ENCODE measurements around the gene SLC39A9.

DNA sequence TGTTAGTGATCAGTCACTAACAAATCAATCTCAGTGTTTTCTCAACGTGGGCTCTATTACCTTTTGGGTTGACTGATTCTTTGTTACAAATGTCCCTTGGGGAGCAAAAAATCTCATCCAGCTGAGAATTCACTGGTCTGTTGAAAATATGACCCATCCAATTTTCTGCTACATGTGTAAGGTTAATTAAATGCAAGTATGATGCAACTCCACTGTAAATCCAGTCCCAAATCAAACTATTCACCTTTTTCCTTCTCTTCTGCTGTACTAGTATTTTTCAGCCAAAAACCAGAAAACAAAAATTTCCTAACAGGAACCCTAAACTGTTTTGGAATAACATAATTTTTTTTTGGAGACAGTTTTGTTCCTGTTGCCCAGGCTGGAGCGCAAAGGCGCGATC, 2.6 kb upstream of the SLC39A9 start:
- TF ChIP-seq, protein P1, sequence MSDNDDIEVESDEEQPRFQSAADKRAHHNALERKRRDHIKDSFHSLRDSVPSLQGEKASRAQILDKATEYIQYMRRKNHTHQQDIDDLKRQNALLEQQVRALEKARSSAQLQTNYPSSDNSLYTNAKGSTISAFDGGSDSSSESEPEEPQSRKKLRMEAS (IDR thresholded peaks at IDR 0.05; ENCODE audit: low read depth, low read length) = no peak
- TF ChIP-seq, protein P2, sequence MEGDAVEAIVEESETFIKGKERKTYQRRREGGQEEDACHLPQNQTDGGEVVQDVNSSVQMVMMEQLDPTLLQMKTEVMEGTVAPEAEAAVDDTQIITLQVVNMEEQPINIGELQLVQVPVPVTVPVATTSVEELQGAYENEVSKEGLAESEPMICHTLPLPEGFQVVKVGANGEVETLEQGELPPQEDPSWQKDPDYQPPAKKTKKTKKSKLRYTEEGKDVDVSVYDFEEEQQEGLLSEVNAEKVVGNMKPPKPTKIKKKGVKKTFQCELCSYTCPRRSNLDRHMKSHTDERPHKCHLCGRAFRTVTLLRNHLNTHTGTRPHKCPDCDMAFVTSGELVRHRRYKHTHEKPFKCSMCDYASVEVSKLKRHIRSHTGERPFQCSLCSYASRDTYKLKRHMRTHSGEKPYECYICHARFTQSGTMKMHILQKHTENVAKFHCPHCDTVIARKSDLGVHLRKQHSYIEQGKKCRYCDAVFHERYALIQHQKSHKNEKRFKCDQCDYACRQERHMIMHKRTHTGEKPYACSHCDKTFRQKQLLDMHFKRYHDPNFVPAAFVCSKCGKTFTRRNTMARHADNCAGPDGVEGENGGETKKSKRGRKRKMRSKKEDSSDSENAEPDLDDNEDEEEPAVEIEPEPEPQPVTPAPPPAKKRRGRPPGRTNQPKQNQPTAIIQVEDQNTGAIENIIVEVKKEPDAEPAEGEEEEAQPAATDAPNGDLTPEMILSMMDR (IDR thresholded peaks at IDR 0.05; ENCODE audit: low read depth, low read length) = no peak
- no peak for TF ChIP-seq POLR2A (IDR thresholded peaks at IDR 0.05; ENCODE audit: extremely low read depth, insufficient read length)

Data from NB4 (cell line).